Measurements from ENCODE around the gene OBI1.

The OBI1 gene

GRCh38 chr13:78632996-78633395, 26.0 kb downstream of the OBI1 start:
- H3K27ac ChIP-seq: no peak overlapping the region
- H3K9me3 ChIP-seq (ENCODE audit: low read depth, low read length): no peaks in the 10 kb centered on the region
- H3K4me3 ChIP-seq: no peak overlapping the region
- TF ChIP-seq EZH2 (IDR thresholded peaks at IDR 0.05): no peak
- no peak for TF ChIP-seq POLR2AphosphoS5 (IDR thresholded peaks at IDR 0.05; ENCODE audit: borderline replicate concordance, low read depth, low read length)
- no peak for TF ChIP-seq FOXP2 (optimal IDR thresholded peaks at IDR 0.05; ENCODE audit: control extremely low read depth, extremely low read length, insufficient read depth)
- H3K36me3 ChIP-seq (ENCODE audit: insufficient read depth, low read length): peaks cover 98% of the 10 kb centered on the region
- H3K9ac ChIP-seq (ENCODE audit: insufficient read length): no peak overlapping the region
- DNase-seq (ENCODE audit: low read depth, low spot score): no peak

- Histone ChIP-seq H3K27ac (no peak overlapping the region), H3K9ac (ENCODE audit: insufficient read length) (no peak overlapping the region), H3K4me3 (no peak overlapping the region), H3K36me3 (ENCODE audit: insufficient read depth, low read length) (peaks cover 95% of the 10 kb centered on the region), H3K9me3 (ENCODE audit: low read depth, low read length) (no peaks in the 10 kb centered on the region)
- TF ChIP-seq EZH2 (IDR thresholded peaks at IDR 0.05): no peak
- TF ChIP-seq POLR2AphosphoS5 (IDR thresholded peaks at IDR 0.05; ENCODE audit: borderline replicate concordance, low read depth, low read length): no peak
- no peak for TF ChIP-seq FOXP2 (optimal IDR thresholded peaks at IDR 0.05; ENCODE audit: control extremely low read depth, extremely low read length, insufficient read depth)
- no peak for DNase-seq (ENCODE audit: low read depth, low spot score)
These were observed 27.9 kb downstream of the OBI1 start for GRCh38 chr13:78631077-78631476.

DNA sequence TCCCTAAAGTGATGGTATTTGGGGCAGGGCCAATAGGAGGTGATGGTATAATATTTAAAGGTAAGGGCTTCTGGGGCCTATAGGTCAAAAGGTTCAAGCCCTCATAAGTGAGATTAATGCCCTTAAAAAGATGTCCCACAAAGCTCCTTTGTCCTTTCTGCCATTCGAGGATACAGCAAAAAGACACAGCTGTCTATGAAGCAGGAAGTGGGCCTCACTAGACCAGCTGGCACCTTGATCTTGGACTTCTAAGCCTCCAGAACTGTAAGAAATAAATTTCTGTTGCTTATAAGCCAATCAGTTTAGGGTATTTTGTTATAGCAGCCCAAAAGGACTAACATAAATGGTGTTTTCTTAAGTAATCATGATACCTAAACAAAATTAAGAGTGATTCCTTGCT, 28.4 kb downstream of the OBI1 start:
- no peak for DNase-seq (ENCODE audit: low read depth, low spot score)
- Histone ChIP-seq H3K9me3 (ENCODE audit: low read depth, low read length) (no peaks in the 10 kb centered on the region), H3K27ac (no peak overlapping the region), H3K4me3 (no peak overlapping the region), H3K9ac (ENCODE audit: insufficient read length) (no peak overlapping the region), H3K36me3 (ENCODE audit: insufficient read depth, low read length) (peaks cover 96% of the 10 kb centered on the region)
- TF ChIP-seq POLR2AphosphoS5 (IDR thresholded peaks at IDR 0.05; ENCODE audit: borderline replicate concordance, low read depth, low read length) (no peak), EZH2 (IDR thresholded peaks at IDR 0.05) (no peak), FOXP2 (optimal IDR thresholded peaks at IDR 0.05; ENCODE audit: control extremely low read depth, extremely low read length, insufficient read depth) (no peak)

- Histone ChIP-seq H3K36me3 (ENCODE audit: insufficient read depth, low read length) (peaks cover 95% of the 10 kb centered on the region), H3K4me3 (no peak overlapping the region), H3K9me3 (ENCODE audit: low read depth, low read length) (no peaks in the 10 kb centered on the region), H3K9ac (ENCODE audit: insufficient read length) (no peak overlapping the region), H3K27ac (no peak overlapping the region)
- DNase-seq (ENCODE audit: low read depth, low spot score): no peak
- no peak for TF ChIP-seq FOXP2 (optimal IDR thresholded peaks at IDR 0.05; ENCODE audit: control extremely low read depth, extremely low read length, insufficient read depth)
- no peak for TF ChIP-seq EZH2 (IDR thresholded peaks at IDR 0.05)
- no peak for TF ChIP-seq POLR2AphosphoS5 (IDR thresholded peaks at IDR 0.05; ENCODE audit: borderline replicate concordance, low read depth, low read length)
These were observed 33.6 kb downstream of the OBI1 start for GRCh38 chr13:78625384-78625783.

GRCh38 chr13:78623132-78623531, 35.8 kb downstream of the OBI1 start:
- Histone ChIP-seq H3K9ac (ENCODE audit: insufficient read length) (no peak overlapping the region), H3K36me3 (ENCODE audit: insufficient read depth, low read length) (peaks cover 91% of the 10 kb centered on the region), H3K27ac (no peak overlapping the region), H3K9me3 (ENCODE audit: low read depth, low read length) (no peaks in the 10 kb centered on the region), H3K4me3 (no peak overlapping the region)
- no peak for DNase-seq (ENCODE audit: low read depth, low spot score)
- no peak for TF ChIP-seq FOXP2 (optimal IDR thresholded peaks at IDR 0.05; ENCODE audit: control extremely low read depth, extremely low read length, insufficient read depth)
- TF ChIP-seq POLR2AphosphoS5 (IDR thresholded peaks at IDR 0.05; ENCODE audit: borderline replicate concordance, low read depth, low read length): no peak
- no peak for TF ChIP-seq EZH2 (IDR thresholded peaks at IDR 0.05)

- Histone ChIP-seq H3K36me3 (ENCODE audit: insufficient read depth, low read length) (peaks cover 94% of the 10 kb centered on the region), H3K27ac (no peak overlapping the region), H3K4me3 (no peak overlapping the region), H3K9ac (ENCODE audit: insufficient read length) (no peak overlapping the region), H3K9me3 (ENCODE audit: low read depth, low read length) (no peaks in the 10 kb centered on the region)
- TF ChIP-seq FOXP2 (optimal IDR thresholded peaks at IDR 0.05; ENCODE audit: control extremely low read depth, extremely low read length, insufficient read depth): no peak
- no peak for TF ChIP-seq POLR2AphosphoS5 (IDR thresholded peaks at IDR 0.05; ENCODE audit: borderline replicate concordance, low read depth, low read length)
- no peak for TF ChIP-seq EZH2 (IDR thresholded peaks at IDR 0.05)
- no peak for DNase-seq (ENCODE audit: low read depth, low spot score)
These were observed 38.0 kb downstream of the OBI1 start for GRCh38 chr13:78620936-78621470.

GRCh38 chr13:78618411-78618810, 40.5 kb downstream of the OBI1 start:
- no peak for DNase-seq (ENCODE audit: low read depth, low spot score)
- Histone ChIP-seq H3K9me3 (ENCODE audit: low read depth, low read length) (no peaks in the 10 kb centered on the region), H3K36me3 (ENCODE audit: insufficient read depth, low read length) (peaks cover 95% of the 10 kb centered on the region), H3K9ac (ENCODE audit: insufficient read length) (no peak overlapping the region), H3K27ac (no peak overlapping the region), H3K4me3 (no peak overlapping the region)
- TF ChIP-seq FOXP2 (optimal IDR thresholded peaks at IDR 0.05; ENCODE audit: control extremely low read depth, extremely low read length, insufficient read depth) (no peak), EZH2 (IDR thresholded peaks at IDR 0.05) (no peak), POLR2AphosphoS5 (IDR thresholded peaks at IDR 0.05; ENCODE audit: borderline replicate concordance, low read depth, low read length) (no peak)

GRCh38 chr13:78611040-78611439, 47.9 kb downstream of the OBI1 start:
- DNase-seq (ENCODE audit: low read depth, low spot score): no peak
- Histone ChIP-seq H3K27ac (peak overlapping the region; percentile 76), H3K9me3 (ENCODE audit: low read depth, low read length) (no peaks in the 10 kb centered on the region), H3K9ac (ENCODE audit: insufficient read length) (no peak overlapping the region), H3K4me3 (0 out of 2 replicates have a peak overlapping the region, but pooled peaks have one; percentile 73), H3K36me3 (ENCODE audit: insufficient read depth, low read length) (peaks cover 27% of the 10 kb centered on the region)
- TF ChIP-seq EZH2 (IDR thresholded peaks at IDR 0.05): no peak
- no peak for TF ChIP-seq FOXP2 (optimal IDR thresholded peaks at IDR 0.05; ENCODE audit: control extremely low read depth, extremely low read length, insufficient read depth)
- TF ChIP-seq POLR2AphosphoS5 (IDR thresholded peaks at IDR 0.05; ENCODE audit: borderline replicate concordance, low read depth, low read length): no peak

DNA sequence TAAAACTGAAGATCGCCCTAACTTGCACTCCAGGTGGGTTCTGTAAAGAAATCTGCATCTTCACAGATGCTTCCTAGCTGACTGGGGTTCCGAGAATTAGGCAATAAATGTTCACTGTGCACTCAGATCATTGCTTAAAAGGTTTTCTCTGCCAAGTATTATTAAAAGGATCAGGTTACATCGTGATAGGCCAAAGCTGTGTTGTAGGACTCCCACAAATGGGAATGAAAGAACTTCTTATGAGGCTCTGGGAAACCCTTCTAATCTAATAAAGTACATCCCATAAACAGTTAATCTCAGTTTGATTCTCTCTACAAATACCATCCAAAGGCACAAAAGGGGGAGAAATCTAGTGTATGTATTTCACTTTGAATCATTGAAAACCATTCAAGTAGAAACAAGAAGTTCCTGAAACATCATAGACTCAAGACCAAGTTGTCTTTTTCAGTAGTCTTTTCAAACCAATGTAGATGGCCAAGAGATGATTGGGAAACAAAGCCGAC, 48.5 kb downstream of the OBI1 start:
- TF ChIP-seq FOXP2 (optimal IDR thresholded peaks at IDR 0.05; ENCODE audit: control extremely low read depth, extremely low read length, insufficient read depth): no peak
- peak; percentile 21; the same call in 1 of the 2 replicates for TF ChIP-seq POLR2AphosphoS5 (IDR thresholded peaks at IDR 0.05; ENCODE audit: borderline replicate concordance, low read depth, low read length)
- no peak for TF ChIP-seq EZH2 (IDR thresholded peaks at IDR 0.05)
- Histone ChIP-seq H3K27ac (peak overlapping the region; percentile 76), H3K9ac (ENCODE audit: insufficient read length) (no peak overlapping the region), H3K36me3 (ENCODE audit: insufficient read depth, low read length) (peaks cover 21% of the 10 kb centered on the region), H3K4me3 (peak overlapping the region; percentile 73), H3K9me3 (ENCODE audit: low read depth, low read length) (no peaks in the 10 kb centered on the region)
- peak; percentile 44 for DNase-seq (ENCODE audit: low read depth, low spot score)

Measured in SK-N-MC (cell line).